ENCODE results near the gene FGF14. TPM values are rescaled to one million over a fixed set of nuclear protein-coding genes. Genes with fewer than 3 reads are reported as not detected.
"Not testable (repeated sequence)": the region's sequence is repeated elsewhere in the genome, so short reads cannot be mapped to it uniquely, and the experiment has no call there.

FGF14 gene
- total RNA-seq, 2 experiments from 2014 or later: not detected

GRCh38 chr13:102139626-102140025 is 262.2 kb downstream of the FGF14 start:
- Histone ChIP-seq H3K36me3 (ENCODE audit: insufficient read depth, low read length) (no peaks in the 10 kb centered on the region), H3K4me1 (ENCODE audit: insufficient read depth, low read length, poor library complexity, severe bottlenecking) (no peaks in the 10 kb centered on the region), H3K9me2 (ENCODE audit: insufficient read depth, low read length) (no peaks in the 10 kb centered on the region), H4K20me1 (ENCODE audit: insufficient read depth, low read length) (no peaks in the 10 kb centered on the region), H2AFZ (ENCODE audit: low read length) (no peak overlapping the region), H3K79me2 (ENCODE audit: insufficient read depth, low read depth, low read length) (no peaks in the 10 kb centered on the region), H3K4me3 (ENCODE audit: low read depth, low read length, poor library complexity, severe bottlenecking) (no peak overlapping the region), H3K9me3 (ENCODE audit: low read length) (no peaks in the 10 kb centered on the region), H3K27ac (ENCODE audit: low read depth, low read length, poor library complexity, severe bottlenecking) (no peak overlapping the region), H3K4me2 (ENCODE audit: low read length) (no peak overlapping the region)
- intact Hi-C loops (cut with micrococcal nuclease; ENCODE audit: unreplicated experiment): loop anchor here (5.0 kb wide), 1 partner anchor 418 kb away; no protein-coding TSS in a partner anchor
- no peak for TF ChIP-seq CTCF (conservative IDR thresholded peaks at IDR 0.05; ENCODE audit: low read length)
- no TSS peak for BruUV-seq (replicated peaks)
- no peak for DNase-seq (ENCODE audit: low spot score)
- ChIA-PET POLR2A (interaction anchor here (0.6 kb wide), 1 partner anchor 513 kb away, joined by 3 read pairs; no protein-coding TSS in a partner anchor), CTCF (ENCODE audit: unreplicated experiment) (no interaction called here)

- H3K4me3 ChIP-seq (ENCODE audit: low read depth, low read length, poor library complexity, severe bottlenecking): no peak overlapping the region
- no peak overlapping the region for H2AFZ ChIP-seq (ENCODE audit: low read length)
- H3K27ac ChIP-seq (ENCODE audit: low read depth, low read length, poor library complexity, severe bottlenecking): no peak overlapping the region
- CTCF ChIA-PET (ENCODE audit: unreplicated experiment): no interaction called here
- no peaks in the 10 kb centered on the region for H3K4me1 ChIP-seq (ENCODE audit: insufficient read depth, low read length, poor library complexity, severe bottlenecking)
- POLR2A ChIA-PET: interaction anchor here (0.6 kb wide), 1 partner anchor 512 kb away, joined by 3 read pairs; no protein-coding TSS in a partner anchor
- no peaks in the 10 kb centered on the region for H4K20me1 ChIP-seq (ENCODE audit: insufficient read depth, low read length)
- intact Hi-C loops (cut with micrococcal nuclease; ENCODE audit: unreplicated experiment): no loop called here
- H3K79me2 ChIP-seq (ENCODE audit: insufficient read depth, low read depth, low read length): no peaks in the 10 kb centered on the region
- BruUV-seq (replicated peaks): no TSS peak
- no peak for TF ChIP-seq CTCF (conservative IDR thresholded peaks at IDR 0.05; ENCODE audit: low read length)
- TF ChIP-seq EZH2phosphoT487 (IDR thresholded peaks at IDR 0.05; ENCODE audit: borderline replicate concordance, low read depth, low read length): no peak
- H3K4me2 ChIP-seq (ENCODE audit: low read length): no peak overlapping the region
- H3K36me3 ChIP-seq (ENCODE audit: insufficient read depth, low read length): no peaks in the 10 kb centered on the region
- no peak for DNase-seq (ENCODE audit: low spot score)
- H3K9me3 ChIP-seq (ENCODE audit: low read length): no peaks in the 10 kb centered on the region
- no peaks in the 10 kb centered on the region for H3K9me2 ChIP-seq (ENCODE audit: insufficient read depth, low read length)
Measured at GRCh38 chr13:102138635-102139190, 263.1 kb downstream of the FGF14 start.

GRCh38 chr13:102137904-102138303 is 263.9 kb downstream of the FGF14 start:
- intact Hi-C loops (cut with micrococcal nuclease; ENCODE audit: unreplicated experiment); H3K36me3 ChIP-seq (ENCODE audit: insufficient read depth, low read length); H3K9me3 ChIP-seq (ENCODE audit: low read length); DNase-seq (ENCODE audit: low spot score); H4K20me1 ChIP-seq (ENCODE audit: insufficient read depth, low read length); CTCF ChIA-PET (ENCODE audit: unreplicated experiment); H3K4me1 ChIP-seq (ENCODE audit: insufficient read depth, low read length, poor library complexity, severe bottlenecking); H3K27ac ChIP-seq (ENCODE audit: low read depth, low read length, poor library complexity, severe bottlenecking); H3K4me2 ChIP-seq (ENCODE audit: low read length); H3K79me2 ChIP-seq (ENCODE audit: insufficient read depth, low read depth, low read length); POLR2A ChIA-PET; H3K4me3 ChIP-seq (ENCODE audit: low read depth, low read length, poor library complexity, severe bottlenecking); H3K9me2 ChIP-seq (ENCODE audit: insufficient read depth, low read length); BruUV-seq (replicated peaks); H2AFZ ChIP-seq (ENCODE audit: low read length): not testable (repeated sequence)
